GM12878 (cell line): Measurements from ENCODE around the gene ERC1.

Source experiments
- EP300 ChIP-seq, 2 experiments: fragments of 150-350 bp in 1 of 2; IDR thresholded peaks; 2 replicates each; pipeline ENCODE4 v1.6.1; 2011 to 2012; ENCODE audit warnings: low read depth in 2 of 2, low read length in 2 of 2, borderline replicate concordance in 1 of 2, improper control_type of control experiment in 1 of 2, inconsistent platforms in 1 of 2; ENCODE audit not compliant: control insufficient read depth in 1 of 2
- JUNB ChIP-seq: IDR thresholded peaks from 2 replicates; pipeline ENCODE4 v1.6.1; 2016; ENCODE audit warnings: antibody characterized with exemption, mild to moderate bottlenecking
- MAX ChIP-seq: IDR thresholded peaks from 2 replicates; pipeline ENCODE4 v1.6.1; 2012; ENCODE audit warnings: low read depth, low read length, improper control_type of control experiment
- POLR2A ChIP-seq: IDR thresholded peaks from 2 replicates; pipeline ENCODE4 v1.6.1; 2011; ENCODE audit warnings: low read depth, mild to moderate bottlenecking, low read length
- RAD21 ChIP-seq: IDR thresholded peaks from 2 replicates; pipeline ENCODE4 v1.6.1; 2011; ENCODE audit warnings: mild to moderate bottlenecking, low read depth, low read length, moderate library complexity; ENCODE audit not compliant: insufficient read depth
- SP1 ChIP-seq: IDR thresholded peaks from one replicate; pipeline ENCODE4 v1.6.1; 2011; ENCODE audit warnings: low read depth, low read length
- YY1 ChIP-seq: IDR thresholded peaks from 2 replicates; pipeline ENCODE4 v1.6.1; 2011; ENCODE audit warnings: low read depth, mild to moderate bottlenecking, low read length
- ZBTB33 ChIP-seq: fragments of 450-650 bp; IDR thresholded peaks from 2 replicates; pipeline ENCODE4 v1.6.1; 2017; ENCODE audit warnings: mild to moderate bottlenecking
- TF ChIP-seq, protein P1 (sequence below): fragments of 450-650 bp; IDR thresholded peaks from 2 replicates; pipeline ENCODE4 v1.6.1; 2017; ENCODE audit warnings: antibody characterized with exemption, mild to moderate bottlenecking, moderate library complexity
- TF ChIP-seq, protein P2 (sequence below), 3 experiments: IDR thresholded peaks in 2 of 3; conservative IDR thresholded peaks in 1 of 3; 2 replicates each; pipeline ENCODE4 v1.5.1; 2011; ENCODE audit warnings: low read depth in 3 of 3, low read length in 3 of 3, mild to moderate bottlenecking in 3 of 3, control low read depth in 2 of 3, moderate library complexity in 2 of 3, inconsistent platforms in 1 of 3, mixed read lengths in 1 of 3; ENCODE audit not compliant: control insufficient read depth in 2 of 3, insufficient read depth in 1 of 3; ENCODE audit errors: extremely low read depth in 1 of 3
- TF ChIP-seq, protein P3 (sequence below): IDR thresholded peaks from 2 replicates; pipeline ENCODE4 v1.6.1; 2011; ENCODE audit warnings: borderline replicate concordance, low read depth, mild to moderate bottlenecking, moderate library complexity, mixed read lengths, low read length; ENCODE audit not compliant: insufficient read depth; ENCODE audit errors: extremely low read length
- TF ChIP-seq, protein P4 (sequence below): fragments of 450-650 bp; IDR thresholded peaks from 2 replicates; pipeline ENCODE4 v1.6.1; 2014; ENCODE audit warnings: mild to moderate bottlenecking

DNA sequence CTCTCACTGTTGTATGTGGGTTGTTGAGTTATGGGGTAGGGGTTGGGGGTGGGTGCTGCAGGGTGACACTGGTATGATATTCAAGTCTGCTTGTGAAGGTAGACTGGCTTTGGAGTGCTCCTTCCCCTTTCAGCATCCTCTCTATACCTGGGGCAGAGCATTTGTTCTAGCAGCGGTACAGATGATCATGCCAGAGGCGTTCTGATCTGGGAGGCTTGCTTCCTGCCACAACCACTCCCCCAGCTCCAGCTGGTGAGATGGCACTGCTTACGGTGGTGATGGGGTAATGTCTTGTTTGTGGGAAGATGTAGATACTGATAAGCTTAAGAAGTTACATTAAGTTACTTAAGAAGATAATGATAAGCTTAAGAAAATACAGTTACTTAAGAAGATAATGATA is 131.8 kb downstream of the ERC1 start:
- TF ChIP-seq SP1: no peak
- TF ChIP-seq RAD21: no peak
- TF ChIP-seq ZBTB33: no peak
- TF ChIP-seq, protein P1, sequence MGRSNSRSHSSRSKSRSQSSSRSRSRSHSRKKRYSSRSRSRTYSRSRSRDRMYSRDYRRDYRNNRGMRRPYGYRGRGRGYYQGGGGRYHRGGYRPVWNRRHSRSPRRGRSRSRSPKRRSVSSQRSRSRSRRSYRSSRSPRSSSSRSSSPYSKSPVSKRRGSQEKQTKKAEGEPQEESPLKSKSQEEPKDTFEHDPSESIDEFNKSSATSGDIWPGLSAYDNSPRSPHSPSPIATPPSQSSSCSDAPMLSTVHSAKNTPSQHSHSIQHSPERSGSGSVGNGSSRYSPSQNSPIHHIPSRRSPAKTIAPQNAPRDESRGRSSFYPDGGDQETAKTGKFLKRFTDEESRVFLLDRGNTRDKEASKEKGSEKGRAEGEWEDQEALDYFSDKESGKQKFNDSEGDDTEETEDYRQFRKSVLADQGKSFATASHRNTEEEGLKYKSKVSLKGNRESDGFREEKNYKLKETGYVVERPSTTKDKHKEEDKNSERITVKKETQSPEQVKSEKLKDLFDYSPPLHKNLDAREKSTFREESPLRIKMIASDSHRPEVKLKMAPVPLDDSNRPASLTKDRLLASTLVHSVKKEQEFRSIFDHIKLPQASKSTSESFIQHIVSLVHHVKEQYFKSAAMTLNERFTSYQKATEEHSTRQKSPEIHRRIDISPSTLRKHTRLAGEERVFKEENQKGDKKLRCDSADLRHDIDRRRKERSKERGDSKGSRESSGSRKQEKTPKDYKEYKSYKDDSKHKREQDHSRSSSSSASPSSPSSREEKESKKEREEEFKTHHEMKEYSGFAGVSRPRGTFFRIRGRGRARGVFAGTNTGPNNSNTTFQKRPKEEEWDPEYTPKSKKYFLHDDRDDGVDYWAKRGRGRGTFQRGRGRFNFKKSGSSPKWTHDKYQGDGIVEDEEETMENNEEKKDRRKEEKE: no peak
- TF ChIP-seq POLR2A: no peak
- TF ChIP-seq YY1: no peak
- TF ChIP-seq, protein P2, sequence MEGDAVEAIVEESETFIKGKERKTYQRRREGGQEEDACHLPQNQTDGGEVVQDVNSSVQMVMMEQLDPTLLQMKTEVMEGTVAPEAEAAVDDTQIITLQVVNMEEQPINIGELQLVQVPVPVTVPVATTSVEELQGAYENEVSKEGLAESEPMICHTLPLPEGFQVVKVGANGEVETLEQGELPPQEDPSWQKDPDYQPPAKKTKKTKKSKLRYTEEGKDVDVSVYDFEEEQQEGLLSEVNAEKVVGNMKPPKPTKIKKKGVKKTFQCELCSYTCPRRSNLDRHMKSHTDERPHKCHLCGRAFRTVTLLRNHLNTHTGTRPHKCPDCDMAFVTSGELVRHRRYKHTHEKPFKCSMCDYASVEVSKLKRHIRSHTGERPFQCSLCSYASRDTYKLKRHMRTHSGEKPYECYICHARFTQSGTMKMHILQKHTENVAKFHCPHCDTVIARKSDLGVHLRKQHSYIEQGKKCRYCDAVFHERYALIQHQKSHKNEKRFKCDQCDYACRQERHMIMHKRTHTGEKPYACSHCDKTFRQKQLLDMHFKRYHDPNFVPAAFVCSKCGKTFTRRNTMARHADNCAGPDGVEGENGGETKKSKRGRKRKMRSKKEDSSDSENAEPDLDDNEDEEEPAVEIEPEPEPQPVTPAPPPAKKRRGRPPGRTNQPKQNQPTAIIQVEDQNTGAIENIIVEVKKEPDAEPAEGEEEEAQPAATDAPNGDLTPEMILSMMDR (IDR thresholded peaks at IDR 0.05 in 2 of 3, conservative IDR thresholded peaks at IDR 0.05 in 1 of 3; ENCODE audit: control insufficient read depth in 2 of 3, extremely low read depth in 1 of 3, insufficient read depth in 1 of 3, low read depth in 3 of 3, low read length in 3 of 3): no peak
- TF ChIP-seq, protein P3, sequence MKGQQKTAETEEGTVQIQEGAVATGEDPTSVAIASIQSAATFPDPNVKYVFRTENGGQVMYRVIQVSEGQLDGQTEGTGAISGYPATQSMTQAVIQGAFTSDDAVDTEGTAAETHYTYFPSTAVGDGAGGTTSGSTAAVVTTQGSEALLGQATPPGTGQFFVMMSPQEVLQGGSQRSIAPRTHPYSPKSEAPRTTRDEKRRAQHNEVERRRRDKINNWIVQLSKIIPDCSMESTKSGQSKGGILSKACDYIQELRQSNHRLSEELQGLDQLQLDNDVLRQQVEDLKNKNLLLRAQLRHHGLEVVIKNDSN: no peak
- no peak for TF ChIP-seq MAX
- TF ChIP-seq, protein P4, sequence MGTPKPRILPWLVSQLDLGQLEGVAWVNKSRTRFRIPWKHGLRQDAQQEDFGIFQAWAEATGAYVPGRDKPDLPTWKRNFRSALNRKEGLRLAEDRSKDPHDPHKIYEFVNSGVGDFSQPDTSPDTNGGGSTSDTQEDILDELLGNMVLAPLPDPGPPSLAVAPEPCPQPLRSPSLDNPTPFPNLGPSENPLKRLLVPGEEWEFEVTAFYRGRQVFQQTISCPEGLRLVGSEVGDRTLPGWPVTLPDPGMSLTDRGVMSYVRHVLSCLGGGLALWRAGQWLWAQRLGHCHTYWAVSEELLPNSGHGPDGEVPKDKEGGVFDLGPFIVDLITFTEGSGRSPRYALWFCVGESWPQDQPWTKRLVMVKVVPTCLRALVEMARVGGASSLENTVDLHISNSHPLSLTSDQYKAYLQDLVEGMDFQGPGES: no peak
- no peak for TF ChIP-seq JUNB
- TF ChIP-seq EP300 (IDR thresholded peaks at IDR 0.05; ENCODE audit: borderline replicate concordance in 1 of 2, control insufficient read depth in 1 of 2, low read depth in 2 of 2, low read length in 2 of 2): no peak
